GM10266 (cell line): ENCODE results near the gene RASA2.

Experiments
- DNase-seq: peaks from one replicate; pipeline ENCODE4 v3.0.0; 2012; ENCODE audit errors: extremely low spot score
- TF ChIP-seq, protein P1 (sequence below): IDR thresholded peaks from 2 replicates; pipeline ENCODE4 v1.5.1; 2012; ENCODE audit warnings: mild to moderate bottlenecking, low read depth; ENCODE audit not compliant: control insufficient read depth, insufficient read depth; ENCODE audit errors: missing control alignments

Gene RASA2

DNA sequence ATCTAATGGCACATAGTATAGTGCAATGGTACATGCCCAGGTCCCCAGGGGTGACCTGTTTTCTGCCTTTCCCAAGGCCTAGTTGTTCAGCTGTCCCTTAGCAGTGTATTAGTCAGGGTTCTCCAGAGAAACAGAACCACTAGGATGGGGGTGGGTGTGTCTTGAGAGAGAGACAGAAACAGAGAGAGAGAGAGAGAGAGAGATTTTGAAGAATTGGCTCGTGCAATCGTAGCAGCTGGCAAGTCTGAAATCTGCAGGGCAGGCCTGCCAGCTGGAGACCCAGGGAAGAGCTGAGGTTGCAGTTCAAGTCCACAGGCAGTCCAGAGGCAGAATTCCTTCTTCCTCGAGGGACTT lies 160.7 kb downstream of the RASA2 start:
- no peak for DNase-seq
- TF ChIP-seq, protein P1, sequence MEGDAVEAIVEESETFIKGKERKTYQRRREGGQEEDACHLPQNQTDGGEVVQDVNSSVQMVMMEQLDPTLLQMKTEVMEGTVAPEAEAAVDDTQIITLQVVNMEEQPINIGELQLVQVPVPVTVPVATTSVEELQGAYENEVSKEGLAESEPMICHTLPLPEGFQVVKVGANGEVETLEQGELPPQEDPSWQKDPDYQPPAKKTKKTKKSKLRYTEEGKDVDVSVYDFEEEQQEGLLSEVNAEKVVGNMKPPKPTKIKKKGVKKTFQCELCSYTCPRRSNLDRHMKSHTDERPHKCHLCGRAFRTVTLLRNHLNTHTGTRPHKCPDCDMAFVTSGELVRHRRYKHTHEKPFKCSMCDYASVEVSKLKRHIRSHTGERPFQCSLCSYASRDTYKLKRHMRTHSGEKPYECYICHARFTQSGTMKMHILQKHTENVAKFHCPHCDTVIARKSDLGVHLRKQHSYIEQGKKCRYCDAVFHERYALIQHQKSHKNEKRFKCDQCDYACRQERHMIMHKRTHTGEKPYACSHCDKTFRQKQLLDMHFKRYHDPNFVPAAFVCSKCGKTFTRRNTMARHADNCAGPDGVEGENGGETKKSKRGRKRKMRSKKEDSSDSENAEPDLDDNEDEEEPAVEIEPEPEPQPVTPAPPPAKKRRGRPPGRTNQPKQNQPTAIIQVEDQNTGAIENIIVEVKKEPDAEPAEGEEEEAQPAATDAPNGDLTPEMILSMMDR, result no peak

GRCh38 chr3:141648055-141648910 lies 161.5 kb downstream of the RASA2 start:
- TF ChIP-seq, protein P1, result no peak
- no peak for DNase-seq

GRCh38 chr3:141649871-141650270 lies 163.0 kb downstream of the RASA2 start:
- TF ChIP-seq, protein P1, result no peak
- no peak for DNase-seq

- TF ChIP-seq, protein P1, result no peak
- no peak for DNase-seq
Measured at GRCh38 chr3:141650783-141651182, 164.0 kb downstream of the RASA2 start.

DNA sequence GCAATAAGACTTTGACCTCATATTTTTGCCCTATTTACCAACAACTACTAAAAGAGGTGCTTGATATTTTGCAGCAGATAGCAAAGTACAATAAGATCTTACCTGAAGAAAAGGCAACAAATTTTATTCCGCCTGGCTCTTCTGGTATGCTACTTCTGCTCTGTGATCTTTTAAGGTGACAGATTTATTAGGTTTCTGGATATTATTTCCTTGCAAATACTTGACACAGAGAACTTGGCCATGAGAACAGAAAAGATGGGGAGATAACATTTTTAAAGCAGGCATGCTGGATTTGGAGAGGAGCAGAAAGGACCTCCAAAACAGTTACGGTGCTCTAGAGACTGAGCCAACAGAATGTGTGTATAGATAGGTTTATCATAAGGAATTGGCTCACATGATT lies 164.6 kb downstream of the RASA2 start:
- no peak for DNase-seq
- TF ChIP-seq, protein P1, result no peak

- TF ChIP-seq, protein P1, result no peak
- no peak for DNase-seq
Measured at GRCh38 chr3:141652349-141652748, 165.5 kb downstream of the RASA2 start.

DNA sequence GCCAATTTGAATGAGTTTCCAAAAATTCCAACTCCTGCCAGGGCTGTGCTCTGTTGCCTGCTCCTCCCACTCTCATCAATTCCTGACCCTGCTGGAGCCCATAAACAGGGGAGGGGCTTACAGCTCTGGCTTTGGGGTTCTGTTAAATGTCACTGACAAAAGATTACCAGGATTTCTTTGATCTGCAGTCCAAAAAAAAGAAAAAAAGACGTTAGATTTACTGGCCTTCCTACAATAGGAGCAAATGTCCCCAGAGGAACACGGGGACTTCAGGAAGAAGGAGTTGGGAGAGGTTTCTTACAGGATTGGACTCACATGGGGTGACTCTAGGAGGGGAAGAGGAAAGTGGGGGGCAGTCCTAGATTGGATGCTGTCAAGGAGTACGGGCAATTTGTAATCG lies 167.0 kb downstream of the RASA2 start:
- DNase-seq, result no peak
- TF ChIP-seq, protein P1, result no peak
